Pulmonary artery endothelial cell (primary cell): Measurements from ENCODE around the gene CANT1. TPM values are rescaled to one million over a fixed set of nuclear protein-coding genes. Genes with fewer than 3 reads are reported as not detected.

Experiments
- DNase-seq: peaks from one replicate; pipeline ENCODE4 v3.0.0-alpha.2; 2011; ENCODE audit warnings: low read depth, low spot score
- total RNA-seq: library from RNA; depleted of rRNA; stranded (reverse); fragments of >200 nt; gene quantifications from 2 replicates; pipeline ENCODE4 v1.2.3, GENCODE V29; 2014

Gene CANT1
- total RNA-seq, 1 donor from 2014 or later = 54.4 TPM

DNA sequence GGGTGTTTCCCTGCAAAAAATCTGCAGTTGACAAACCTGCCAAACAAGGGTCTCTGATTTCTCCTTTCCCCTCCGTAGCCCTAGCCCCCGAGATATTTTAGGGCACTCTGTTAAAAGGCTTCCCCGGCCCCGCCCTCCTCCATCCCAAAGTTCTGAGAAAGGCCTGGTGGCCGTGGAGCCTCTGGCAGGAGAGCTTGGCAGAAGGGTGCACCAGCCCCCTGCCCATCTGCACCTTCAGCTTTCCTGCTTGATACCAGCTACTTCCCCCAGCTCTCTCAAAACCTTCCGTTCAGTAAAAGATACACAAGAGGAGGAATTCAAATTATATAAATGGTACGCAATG is 711 bp upstream of the CANT1 start:
- DNase-seq = no peak

DNA sequence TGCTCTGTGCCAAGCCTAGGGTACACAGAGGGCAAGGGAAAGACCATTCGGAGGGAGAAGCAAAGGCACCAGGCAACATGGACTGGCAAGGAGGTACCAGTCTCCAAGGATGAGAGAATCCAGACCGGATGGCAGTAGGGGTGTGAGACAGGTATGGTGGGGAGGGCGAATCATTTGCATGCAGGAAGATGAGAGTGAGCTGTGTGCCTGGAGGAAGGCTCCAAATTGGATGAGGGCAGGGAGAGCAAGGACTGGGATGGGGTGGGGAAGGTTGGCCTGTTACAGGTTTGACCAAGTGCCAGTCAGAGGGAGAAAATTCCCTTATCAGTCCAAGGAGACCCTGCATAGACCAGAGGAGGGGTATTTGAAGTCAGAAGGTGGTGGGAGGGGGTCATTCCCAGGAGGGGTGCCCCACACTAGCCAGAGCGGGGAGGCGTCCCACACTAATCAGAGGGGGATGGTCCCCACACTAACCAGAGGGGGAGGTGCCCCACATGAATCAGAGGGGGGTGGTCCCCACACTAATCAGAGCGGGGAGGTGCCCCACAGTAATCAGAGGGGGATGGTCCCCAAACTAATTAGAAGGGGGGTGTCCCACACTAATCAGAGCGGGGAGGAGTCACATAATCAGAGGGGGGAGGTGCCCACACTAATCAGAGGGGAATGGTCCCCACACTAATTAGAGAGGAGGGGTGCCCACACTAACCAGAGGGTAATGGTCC is 737 bp downstream of the CANT1 start:
- DNase-seq = no peak

- no peak for DNase-seq
Observed at GRCh38 chr17:79007504-79008381, 1.8 kb downstream of the CANT1 start.

- no peak for DNase-seq
Observed at GRCh38 chr17:79006794-79007503, 2.6 kb downstream of the CANT1 start.

DNA sequence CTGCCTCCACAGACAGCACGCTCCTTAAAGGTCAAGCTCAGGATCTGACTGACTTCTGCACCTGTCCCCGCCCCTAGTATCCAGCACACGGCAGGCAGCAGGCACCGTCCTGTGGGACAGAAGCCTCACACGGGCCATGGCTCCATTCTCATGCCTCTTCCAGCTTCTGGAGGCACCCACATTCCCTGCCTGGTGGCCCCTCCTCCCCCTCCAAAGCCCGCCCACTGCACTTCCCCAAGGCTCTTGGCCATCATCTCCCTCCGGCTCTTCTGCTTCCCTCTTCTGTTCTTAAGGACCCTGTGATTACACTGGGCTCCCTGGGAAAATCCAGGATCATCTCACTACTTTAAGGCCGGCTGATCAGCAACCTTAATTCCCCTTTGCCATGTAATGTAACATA is 3.5 kb downstream of the CANT1 start:
- DNase-seq = no peak

DNA sequence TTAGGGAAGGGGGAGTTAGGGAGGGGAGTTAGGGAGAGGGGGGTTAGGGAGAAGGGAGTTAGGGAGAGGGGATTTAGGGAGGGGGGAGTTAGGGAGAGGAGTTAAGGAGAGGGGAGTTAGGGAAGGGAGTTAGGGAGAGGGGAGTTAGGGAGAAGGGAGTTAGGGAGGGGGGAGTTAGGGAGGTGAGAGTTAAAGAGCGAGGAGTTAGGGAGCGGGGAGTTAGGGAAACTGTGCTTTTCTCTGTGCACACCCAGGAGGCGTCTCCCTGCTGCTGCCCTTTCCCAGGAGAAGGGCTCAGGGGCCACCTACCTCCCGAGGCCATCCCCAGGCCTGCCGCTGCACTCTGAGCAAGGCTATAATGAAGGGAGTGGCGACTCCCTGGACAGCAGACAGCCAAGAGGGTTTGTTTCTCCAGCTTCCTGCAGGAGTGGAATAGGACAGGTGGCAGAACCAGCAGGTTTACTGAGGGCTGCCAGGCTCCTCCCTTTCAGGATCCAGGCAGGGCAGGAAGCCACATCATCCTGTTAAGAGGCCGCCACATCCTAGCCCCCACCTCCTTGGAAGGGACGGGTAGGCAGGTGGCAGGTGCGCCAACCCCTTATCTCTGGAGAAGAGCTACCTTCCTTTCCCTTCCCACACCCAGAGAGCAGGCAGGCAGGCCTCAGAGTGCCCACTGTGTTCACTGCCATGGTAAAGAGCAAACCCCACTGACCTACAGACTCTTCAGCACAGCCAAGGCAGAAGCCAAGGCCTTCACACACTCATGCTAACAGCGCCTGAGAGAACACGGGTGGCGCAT is 4.3 kb downstream of the CANT1 start:
- DNase-seq = no peak

DNA sequence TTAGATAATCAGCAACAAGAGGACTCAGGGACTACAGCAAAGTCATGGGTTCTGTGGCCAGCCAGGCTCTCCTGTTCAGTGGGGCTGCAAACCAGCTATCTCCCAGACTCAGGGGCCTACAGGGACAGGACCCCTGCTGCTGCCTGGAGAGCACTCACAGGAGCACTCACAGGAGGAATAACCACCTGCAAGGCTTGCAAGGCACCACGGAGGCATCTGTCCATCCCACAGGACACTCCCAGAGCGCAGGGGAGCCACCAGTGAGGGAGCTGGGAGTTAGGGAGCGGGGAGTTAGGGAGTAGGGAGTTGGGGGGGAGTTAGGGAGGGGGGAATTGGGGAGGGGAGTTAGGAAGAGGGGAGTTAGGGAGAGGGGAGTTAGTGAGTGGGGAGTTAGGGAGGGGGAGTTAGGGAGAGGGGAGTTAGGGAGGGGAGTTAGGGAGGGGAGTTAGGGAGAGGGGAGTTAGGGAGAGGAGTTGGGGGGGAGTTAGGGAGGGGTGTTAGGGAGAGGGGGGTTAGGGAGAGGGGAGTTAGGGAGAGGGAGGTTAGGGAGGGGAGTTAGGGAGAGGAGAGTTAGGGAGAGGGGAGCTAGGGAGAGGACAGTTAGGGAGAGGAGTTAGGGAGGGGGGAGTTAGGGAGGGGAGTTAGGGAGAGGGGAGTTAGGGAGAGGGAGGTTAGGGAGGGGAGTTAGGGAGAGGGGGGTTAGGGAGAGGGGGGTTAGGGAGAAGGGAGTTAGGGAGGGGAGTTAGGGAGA is 5.7 kb downstream of the CANT1 start:
- DNase-seq = no peak

DNA sequence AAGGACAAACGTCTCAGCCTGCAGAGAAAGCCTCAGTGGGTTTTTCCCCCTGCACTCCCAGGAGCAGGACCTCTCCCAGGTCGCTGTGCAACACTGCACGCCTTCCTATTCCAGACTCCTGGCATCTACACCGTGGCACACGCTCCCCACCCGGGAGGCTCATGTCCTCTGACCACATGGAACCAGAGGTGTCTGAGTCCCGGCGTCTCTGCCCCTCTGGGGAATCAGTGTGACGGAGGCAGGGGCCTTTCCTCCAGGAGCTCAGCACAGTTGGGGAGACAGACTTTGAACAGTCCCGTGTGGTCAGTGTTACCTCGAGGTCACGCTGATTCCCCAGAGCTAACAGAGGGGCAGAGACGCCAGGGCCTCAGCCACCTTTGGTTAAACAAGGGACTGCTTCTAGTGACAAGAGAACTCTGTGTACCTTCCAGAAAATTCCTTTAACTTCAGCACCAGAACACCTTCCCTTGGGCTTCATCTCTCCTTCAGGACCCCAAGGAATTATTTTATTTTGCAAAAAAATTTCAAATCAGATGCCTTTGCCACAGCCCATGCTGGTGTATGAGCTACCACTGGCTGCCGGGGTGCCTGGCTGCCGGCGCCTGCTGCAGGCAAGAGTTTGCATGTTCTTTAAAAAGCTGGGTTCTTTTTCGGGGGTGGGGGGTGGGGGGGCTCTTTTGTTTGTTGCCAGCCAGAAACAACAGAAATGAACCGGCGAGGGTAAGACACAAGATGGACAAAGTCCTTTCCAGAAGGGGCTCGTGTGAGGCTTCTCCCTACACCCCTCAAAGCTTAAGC is 6.6 kb downstream of the CANT1 start:
- DNase-seq = no peak

DNA sequence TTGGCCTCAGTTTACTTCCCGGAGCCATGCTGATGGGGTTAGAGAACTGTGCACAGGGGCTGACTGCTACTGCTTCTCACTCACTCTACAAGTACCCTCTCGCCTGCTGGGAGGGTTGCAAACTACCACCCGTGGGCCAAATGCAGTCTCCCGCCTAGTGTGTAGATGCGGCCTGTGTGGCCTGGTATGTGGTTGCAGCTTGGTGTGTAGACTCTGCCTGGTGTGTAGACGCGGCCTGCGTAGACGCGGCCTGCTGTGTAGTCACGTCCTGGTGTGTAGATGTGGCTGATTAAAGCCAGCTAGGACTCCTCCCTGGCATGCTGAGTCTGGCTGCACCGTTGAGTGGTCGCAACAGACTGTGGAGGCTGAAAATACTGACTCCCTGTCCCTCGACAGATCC is 7.3 kb downstream of the CANT1 start:
- DNase-seq = no peak

DNA sequence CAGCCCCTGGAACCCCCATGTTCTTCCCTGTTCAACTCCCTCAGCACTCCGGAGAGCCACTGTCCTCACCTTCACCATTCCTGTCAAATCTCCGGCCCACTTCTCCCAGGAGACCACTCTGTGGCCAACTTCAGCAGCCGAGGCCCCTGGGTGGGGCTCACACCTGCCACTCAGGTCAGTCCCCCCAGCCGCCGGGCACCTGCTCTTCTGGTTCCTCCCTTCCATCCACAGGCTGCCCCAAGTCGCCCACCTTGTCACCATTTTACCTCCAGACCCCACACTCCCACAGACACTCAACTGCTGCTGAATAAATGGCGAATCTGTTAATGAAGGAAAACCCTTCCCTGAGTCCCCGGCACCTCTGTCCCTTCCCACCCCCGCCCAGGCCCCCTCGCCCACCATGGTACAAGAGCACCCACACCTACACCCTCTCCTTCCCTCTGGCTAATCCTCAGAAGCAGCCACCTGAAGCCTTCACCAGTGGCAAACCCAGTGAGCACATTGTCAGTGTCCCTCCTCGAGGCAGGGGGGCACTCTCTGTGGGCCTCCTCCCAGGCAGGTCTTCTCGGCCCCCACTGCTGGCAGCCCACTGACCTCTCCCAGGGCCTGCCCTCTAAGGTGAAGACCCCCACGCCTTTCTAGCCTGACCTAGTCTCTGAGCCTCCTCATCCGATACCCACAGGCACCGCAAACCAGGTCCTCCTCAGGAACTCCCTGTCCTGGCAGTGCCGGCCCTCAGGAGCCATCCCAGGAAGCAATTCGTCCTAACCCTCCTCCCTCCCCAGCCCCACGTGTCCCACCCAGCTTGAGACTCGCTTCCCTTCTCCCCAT is 8.2 kb downstream of the CANT1 start:
- no peak for DNase-seq

GRCh38 chr17:79000396-79001189 is 9.0 kb downstream of the CANT1 start:
- DNase-seq = no peak

GRCh38 chr17:78999947-79000395 is 9.6 kb downstream of the CANT1 start:
- no peak for DNase-seq

DNA sequence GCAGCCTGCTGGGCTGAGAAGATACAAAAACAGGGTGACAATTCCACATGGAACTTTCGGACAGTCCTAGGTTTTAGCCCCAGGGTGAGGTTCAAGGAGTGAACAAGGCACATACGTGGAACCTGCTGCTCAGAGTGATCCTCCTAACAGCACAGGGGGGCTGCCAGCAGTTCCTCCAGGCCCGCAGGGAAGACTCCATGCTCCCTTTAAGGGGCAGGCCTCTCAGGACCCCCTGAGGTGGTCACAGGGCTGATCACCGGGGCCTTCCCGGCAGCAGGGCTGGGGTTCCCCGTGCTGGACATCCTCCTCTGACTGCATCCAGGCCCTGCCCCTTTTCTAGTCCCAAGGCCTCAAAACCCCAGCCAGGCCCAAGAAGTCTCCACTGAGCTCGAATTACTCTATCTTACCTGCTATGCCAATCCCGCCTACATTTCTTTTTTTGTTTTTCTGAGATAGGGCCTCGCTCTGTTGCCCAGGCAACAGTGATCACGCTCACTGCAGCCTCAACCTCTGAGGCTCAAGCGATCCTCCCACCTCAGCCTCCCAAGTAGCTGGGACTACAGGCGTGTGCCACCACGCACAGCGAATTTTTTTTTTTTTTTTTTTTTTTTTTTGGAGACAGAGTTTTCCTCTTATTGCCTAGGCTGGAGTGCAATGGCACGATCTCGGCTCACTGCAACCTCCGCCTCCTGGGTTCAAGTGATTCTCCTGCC is 10.4 kb downstream of the CANT1 start:
- DNase-seq = no peak

DNA sequence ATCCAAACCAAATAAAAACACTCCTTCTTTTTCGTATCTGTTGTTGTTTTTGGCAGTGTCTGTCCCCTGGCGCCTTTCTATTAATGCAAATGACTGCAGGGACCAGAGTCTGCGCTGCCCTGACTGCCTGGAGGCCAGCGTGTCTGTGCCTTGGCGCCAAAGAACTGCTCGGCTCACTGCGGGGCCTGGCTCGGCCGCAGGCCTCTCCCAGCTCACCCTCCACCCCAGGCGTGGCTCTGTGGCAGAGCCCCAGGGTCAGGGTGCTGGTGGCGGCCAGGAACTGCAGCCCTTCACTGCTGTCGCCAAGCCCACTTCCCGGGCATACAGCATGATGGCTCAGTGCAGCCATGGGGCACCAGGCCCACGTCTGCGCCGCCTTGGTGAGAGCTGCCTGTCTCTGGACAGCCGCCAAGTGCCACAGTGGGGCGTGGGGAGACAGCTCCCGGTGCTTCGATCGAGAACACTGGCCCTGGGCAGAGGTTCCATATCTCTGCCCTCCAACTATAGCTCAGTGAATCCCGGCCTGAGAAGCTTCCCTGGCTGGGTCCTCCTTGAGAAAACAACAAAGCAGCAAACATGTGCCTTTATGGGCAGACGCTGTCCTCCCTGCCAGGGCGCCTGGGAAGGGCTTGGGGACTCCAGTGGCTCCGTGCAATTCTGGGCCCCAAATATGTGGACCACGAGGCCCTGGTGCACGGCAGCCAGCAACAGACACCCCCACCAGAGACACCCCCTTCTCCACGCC is 11.1 kb downstream of the CANT1 start:
- no peak for DNase-seq

GRCh38 chr17:78997881-78998280 is 11.7 kb downstream of the CANT1 start:
- no peak for DNase-seq

DNA sequence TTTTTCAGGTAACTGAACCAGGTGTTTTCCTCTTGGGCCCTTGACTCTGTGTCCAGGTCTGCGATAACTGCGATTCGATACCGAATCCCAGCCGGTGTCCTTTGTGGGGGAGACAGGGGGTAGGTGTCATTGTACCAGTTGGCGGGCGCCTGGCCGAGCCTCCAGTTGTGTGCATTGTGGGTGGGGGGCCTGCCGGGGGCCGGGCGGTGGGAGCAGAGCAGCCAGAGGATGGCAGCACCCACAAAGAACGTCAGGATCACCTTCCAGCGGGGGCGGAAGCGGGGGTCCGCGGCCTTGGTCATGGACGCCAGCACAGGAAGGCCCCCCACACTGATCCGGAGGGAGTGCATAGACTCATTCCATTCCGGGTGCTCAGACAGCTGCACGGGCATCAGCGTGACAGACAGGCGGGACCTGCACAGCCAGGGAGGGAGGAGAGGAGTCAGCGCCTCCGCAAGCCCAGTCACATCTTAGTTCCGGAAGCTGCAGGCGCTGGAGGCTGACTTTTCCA is 12.3 kb downstream of the CANT1 start:
- no peak for DNase-seq
